Nephron (organoid): ENCODE measurements around the gene COL28A1.

Source experiments
- H3K27ac Mint-ChIP-seq, 3 experiments: 2 replicates each; pipeline ENCODE4 v1.8.0; 2020; ENCODE audit warnings: mixed read lengths in 3 of 3, mild to moderate bottlenecking in 2 of 3, moderate library complexity in 1 of 3
- H3K27me3 Mint-ChIP-seq: 2 replicates; pipeline ENCODE4 v1.8.0; 2021; ENCODE audit warnings: low read depth, mild to moderate bottlenecking, moderate library complexity, mixed read lengths
- H3K36me3 Mint-ChIP-seq: 2 replicates; pipeline ENCODE4 v1.8.0; 2020; ENCODE audit warnings: low read depth, mixed read lengths
- H3K4me1 Mint-ChIP-seq: 2 replicates; pipeline ENCODE4 v1.8.0; 2020; ENCODE audit warnings: mixed read lengths
- H3K4me3 Mint-ChIP-seq, 3 experiments: 2 replicates each; pipeline ENCODE4 v1.8.0; 2020; ENCODE audit warnings: mild to moderate bottlenecking in 3 of 3, mixed read lengths in 3 of 3, moderate library complexity in 2 of 3
- H3K9me3 Mint-ChIP-seq: 2 replicates; pipeline ENCODE4 v1.8.0; 2020; ENCODE audit warnings: mixed read lengths
- CTCF ChIP-seq, 3 experiments: fragments of 200-600 bp; sonication (generic); IDR thresholded peaks; one replicate each; pipeline ENCODE4 v1.5.0; 2021; ENCODE audit warnings: antibody characterized with exemption in 3 of 3; ENCODE audit not compliant: unreplicated experiment in 3 of 3

Gene COL28A1

GRCh38 chr7:7568553-7568952 lies 32.9 kb upstream of the COL28A1 start:
- H3K4me1 Mint-ChIP-seq = peaks cover 25% of the 10 kb centered on the region
- TF ChIP-seq CTCF (IDR thresholded peaks at IDR 0.05; ENCODE audit: unreplicated experiment in 3 of 3) = no peak
- H3K27ac Mint-ChIP-seq = peak overlapping the region; percentile 66 to 83 (median 82)
- peaks cover 42% of the 10 kb centered on the region for H3K36me3 Mint-ChIP-seq
- H3K4me3 Mint-ChIP-seq = peak overlapping the region; percentile 80 to 88 (median 87)
- H3K9me3 Mint-ChIP-seq = peaks cover 8% of the 10 kb centered on the region
- no peaks in the 10 kb centered on the region for H3K27me3 Mint-ChIP-seq

- Mint-ChIP-seq H3K4me1 (peaks cover 25% of the 10 kb centered on the region), H3K36me3 (peaks cover 37% of the 10 kb centered on the region), H3K9me3 (peaks cover 8% of the 10 kb centered on the region), H3K4me3 (peak overlapping the region; percentile 80 to 88 (median 87)), H3K27ac (peak overlapping the region; percentile 66 to 83 (median 82)), H3K27me3 (no peaks in the 10 kb centered on the region)
- TF ChIP-seq CTCF (IDR thresholded peaks at IDR 0.05; ENCODE audit: unreplicated experiment in 3 of 3) = no peak
Measured at GRCh38 chr7:7567898-7568531, 32.3 kb upstream of the COL28A1 start.

- peaks cover 30% of the 10 kb centered on the region for H3K36me3 Mint-ChIP-seq
- H3K4me1 Mint-ChIP-seq = peaks cover 25% of the 10 kb centered on the region
- peak within 1 kb of the TSS; percentile 80 to 88 (median 87) for H3K4me3 Mint-ChIP-seq
- no peaks in the 10 kb centered on the region for H3K27me3 Mint-ChIP-seq
- peaks cover 8% of the 10 kb centered on the region for H3K9me3 Mint-ChIP-seq
- peak within 1 kb of the TSS; percentile 66 to 82 (median 76) for H3K27ac Mint-ChIP-seq
- no peak for TF ChIP-seq CTCF (IDR thresholded peaks at IDR 0.05; ENCODE audit: unreplicated experiment in 3 of 3)
Measured at GRCh38 chr7:7566651-7567611, 31.3 kb upstream of the COL28A1 start, which contains the start of gene MIOS. MIOS (plus strand) TSS chr7:7566884; CDS start chr7:7572476, 5,592 bp downstream.

GRCh38 chr7:7565746-7566650 lies 30.3 kb upstream of the COL28A1 start:
- H3K27ac Mint-ChIP-seq = no peak overlapping the region
- H3K4me1 Mint-ChIP-seq = peaks cover 25% of the 10 kb centered on the region
- peaks cover 8% of the 10 kb centered on the region for H3K9me3 Mint-ChIP-seq
- H3K4me3 Mint-ChIP-seq = no peak overlapping the region
- peaks cover 35% of the 10 kb centered on the region for H3K36me3 Mint-ChIP-seq
- no peaks in the 10 kb centered on the region for H3K27me3 Mint-ChIP-seq
- no peak for TF ChIP-seq CTCF (IDR thresholded peaks at IDR 0.05; ENCODE audit: unreplicated experiment in 3 of 3)

- peaks cover 34% of the 10 kb centered on the region for H3K36me3 Mint-ChIP-seq
- no peak overlapping the region for H3K27ac Mint-ChIP-seq
- peaks cover 10% of the 10 kb centered on the region for H3K9me3 Mint-ChIP-seq
- H3K4me1 Mint-ChIP-seq = peaks cover 25% of the 10 kb centered on the region
- TF ChIP-seq CTCF (IDR thresholded peaks at IDR 0.05; ENCODE audit: unreplicated experiment in 3 of 3) = no peak
- H3K4me3 Mint-ChIP-seq = no peak overlapping the region
- H3K27me3 Mint-ChIP-seq = no peaks in the 10 kb centered on the region
Measured at GRCh38 chr7:7565018-7565680, 29.5 kb upstream of the COL28A1 start.
